ENCODE measurements around the gene SREK1IP1.
A peak's percentile ranks its signal among the peaks of the same experiment; 100 is the strongest.

Gene SREK1IP1

GRCh38 chr5:64766941-64767340 lies 1.6 kb downstream of the SREK1IP1 start:
- DNase-seq (ENCODE audit: extremely low read depth, low read depth) = no peak
- no peak for TF ChIP-seq CTCF (IDR thresholded peaks at IDR 0.05; ENCODE audit: low read depth, low read length, missing control alignments)
- H3K4me3 ChIP-seq (replicated peaks; ENCODE audit: low read depth, low read length) = peak overlapping the region; percentile 74

DNA sequence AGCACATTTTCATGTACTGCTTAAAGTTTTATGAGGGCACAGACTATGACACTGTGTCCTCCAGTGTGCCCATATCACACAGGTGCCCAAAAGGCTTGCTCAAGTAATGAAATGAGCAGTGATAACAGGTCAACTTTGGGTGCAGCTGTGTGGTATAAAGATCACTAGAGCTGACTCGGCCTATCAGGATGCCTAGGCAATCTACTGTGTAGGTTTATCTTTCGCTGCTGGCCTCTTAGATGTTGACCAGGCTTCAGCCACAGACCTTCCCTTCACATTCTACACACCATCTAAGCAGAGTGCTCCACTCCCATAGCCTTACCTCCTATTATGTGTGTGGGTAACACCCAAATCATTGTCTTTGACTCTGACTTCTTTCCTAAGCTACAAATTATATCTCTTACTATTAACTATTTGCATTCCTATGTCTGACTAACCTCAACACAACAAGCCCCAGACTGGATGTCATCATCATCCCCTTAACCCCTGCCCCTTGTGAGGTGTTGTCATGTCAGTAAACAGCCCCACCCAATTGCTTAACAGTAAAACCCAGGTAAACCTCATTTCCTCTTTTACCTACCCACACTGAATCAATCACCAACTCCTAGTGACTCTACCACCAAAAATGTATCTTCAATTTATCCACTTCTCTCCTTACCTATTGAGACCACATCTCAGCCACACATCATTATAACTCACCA lies 2.5 kb downstream of the SREK1IP1 start:
- H3K4me3 ChIP-seq (replicated peaks; ENCODE audit: low read depth, low read length) = no peak overlapping the region
- DNase-seq (ENCODE audit: extremely low read depth, low read depth) = no peak

GRCh38 chr5:64763948-64764503 lies 4.5 kb downstream of the SREK1IP1 start:
- no peak overlapping the region for H3K4me3 ChIP-seq (replicated peaks; ENCODE audit: low read depth, low read length)
- DNase-seq (ENCODE audit: extremely low read depth, low read depth) = no peak
- TF ChIP-seq CTCF (IDR thresholded peaks at IDR 0.05; ENCODE audit: low read depth, low read length, missing control alignments) = no peak

More for the DNA sequence above, 2.5 kb downstream of the SREK1IP1 start:
- TF ChIP-seq CTCF (IDR thresholded peaks at IDR 0.05; ENCODE audit: low read depth, low read length, missing control alignments) = no peak

DNA sequence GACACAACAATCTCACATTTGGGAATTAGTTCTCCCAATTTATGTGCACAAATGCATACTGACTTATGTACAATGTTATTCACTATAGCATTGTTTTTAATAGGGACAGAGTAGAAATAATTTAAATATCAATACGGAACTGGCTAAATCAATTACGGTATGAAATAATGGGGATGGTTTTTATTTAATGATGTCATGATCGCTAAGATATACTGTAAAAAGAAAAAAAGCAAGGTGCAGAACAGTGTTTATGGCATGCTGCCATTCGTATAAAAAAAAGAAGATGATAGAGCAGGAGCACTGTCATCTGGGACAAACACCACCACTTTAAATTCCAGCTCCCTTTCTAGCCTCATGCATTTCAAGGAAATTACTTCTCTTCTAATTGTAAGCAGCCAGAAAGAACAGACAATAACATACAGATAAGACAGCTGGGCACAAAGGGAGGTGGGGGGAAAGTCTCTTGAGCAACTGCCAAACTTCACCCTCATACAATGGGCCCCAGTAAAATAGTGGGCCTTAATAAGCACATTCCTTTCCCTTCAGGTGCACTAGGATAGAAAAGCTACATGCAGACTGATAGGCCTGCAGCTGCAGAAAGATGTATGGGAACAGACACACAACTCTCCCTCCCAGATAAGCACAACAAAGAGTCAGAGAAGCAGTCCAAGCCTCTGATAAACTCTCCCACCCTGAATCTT lies 8.4 kb downstream of the SREK1IP1 start:
- no peak overlapping the region for H3K4me3 ChIP-seq (replicated peaks; ENCODE audit: low read depth, low read length)
- DNase-seq (ENCODE audit: extremely low read depth, low read depth) = no peak
- no peak for TF ChIP-seq CTCF (IDR thresholded peaks at IDR 0.05; ENCODE audit: low read depth, low read length, missing control alignments)

GRCh38 chr5:64758901-64759300 lies 9.6 kb downstream of the SREK1IP1 start:
- no peak for TF ChIP-seq CTCF (IDR thresholded peaks at IDR 0.05; ENCODE audit: low read depth, low read length, missing control alignments)

GRCh38 chr5:64754066-64754465 lies 14.4 kb downstream of the SREK1IP1 start:
- no peak overlapping the region for H3K4me3 ChIP-seq (replicated peaks; ENCODE audit: low read depth, low read length)
- DNase-seq (ENCODE audit: extremely low read depth, low read depth) = no peak
- no peak for TF ChIP-seq CTCF (IDR thresholded peaks at IDR 0.05; ENCODE audit: low read depth, low read length, missing control alignments)

More at GRCh38 chr5:64758901-64759300, 9.6 kb downstream of the SREK1IP1 start:
- no peak for DNase-seq (ENCODE audit: extremely low read depth, low read depth)
- H3K4me3 ChIP-seq (replicated peaks; ENCODE audit: low read depth, low read length) = no peak overlapping the region
